NCI-H146 treated with DMSO at 0.1 percent for 48 hours (cell line): ENCODE measurements around the gene RYR3.

ENCODE experiments used
- DNase-seq: peaks from one replicate; lab custom pipeline; 2025; ENCODE audit not compliant: unreplicated experiment; lab: John Stamatoyannopoulos, UW

Gene RYR3

DNA sequence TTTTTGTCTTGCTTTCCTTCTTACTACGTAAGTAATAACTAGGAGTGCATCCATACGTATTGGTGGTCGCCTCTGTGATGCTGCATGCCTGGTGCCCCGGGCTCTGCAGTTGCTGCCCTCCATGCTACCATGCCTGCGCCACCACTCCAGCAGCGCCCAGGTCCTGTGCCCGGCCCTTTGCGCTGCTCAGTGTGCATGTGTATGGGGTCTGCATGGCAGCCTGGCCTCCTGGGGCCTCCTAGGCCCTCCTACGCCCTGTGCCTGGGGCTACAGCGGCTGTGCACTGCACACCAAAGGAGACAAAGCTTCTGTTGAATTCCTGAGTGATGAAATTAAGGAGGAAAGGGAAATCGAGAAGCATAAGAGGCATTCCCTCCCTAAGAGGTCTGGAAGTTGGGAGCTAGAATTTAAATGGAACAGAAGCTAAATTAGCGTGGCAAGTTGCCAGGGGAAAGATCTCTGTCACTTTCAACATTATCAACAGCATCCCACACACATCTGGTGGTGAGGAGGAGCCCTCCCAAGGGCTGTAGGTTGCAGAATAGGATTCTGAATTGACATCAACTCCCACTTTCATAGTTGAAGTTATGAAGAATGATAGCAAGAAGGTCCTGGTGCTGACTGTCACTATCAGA is 382.5 kb downstream of the RYR3 start:
- no peak for DNase-seq

DNA sequence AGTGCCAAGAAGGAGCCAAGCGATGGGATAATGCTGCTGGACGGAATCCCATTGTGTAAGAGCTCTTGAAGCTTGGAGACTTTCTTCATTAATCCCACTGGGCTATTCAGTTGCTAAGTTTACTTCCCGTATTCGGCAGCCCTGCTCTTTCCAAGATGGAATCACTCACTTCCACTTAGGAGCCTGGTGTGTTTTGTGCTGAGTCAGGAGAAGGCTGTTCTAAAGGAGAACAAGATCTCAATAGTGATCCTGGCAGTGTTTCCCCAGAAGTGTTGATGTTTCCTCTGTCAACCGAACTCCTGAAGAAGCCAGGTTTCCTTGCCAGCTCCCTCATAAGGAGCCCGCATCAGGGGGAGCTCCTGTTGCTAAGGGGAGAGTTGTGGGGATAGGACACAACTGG is 387.4 kb downstream of the RYR3 start:
- no peak for DNase-seq

DNA sequence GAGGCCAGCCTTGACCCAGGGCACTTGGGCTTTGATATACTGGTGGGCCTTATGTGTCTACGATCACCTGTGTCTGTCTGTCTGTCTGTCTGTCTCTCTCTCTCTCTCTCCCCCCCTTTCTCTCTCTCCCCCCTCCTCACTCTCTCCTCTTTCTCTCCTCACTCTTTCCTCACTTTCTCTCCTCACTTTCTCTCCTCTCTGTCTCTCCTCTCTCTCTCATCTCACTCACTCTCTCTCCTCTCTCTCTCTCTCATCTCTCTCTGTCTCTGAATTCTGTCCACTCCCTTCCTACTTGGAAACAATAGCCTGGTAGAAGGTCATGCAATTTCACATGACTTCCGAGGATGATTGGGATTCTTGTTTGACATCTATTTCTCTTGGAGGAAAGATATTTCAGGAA is 388.4 kb downstream of the RYR3 start:
- no peak for DNase-seq

DNA sequence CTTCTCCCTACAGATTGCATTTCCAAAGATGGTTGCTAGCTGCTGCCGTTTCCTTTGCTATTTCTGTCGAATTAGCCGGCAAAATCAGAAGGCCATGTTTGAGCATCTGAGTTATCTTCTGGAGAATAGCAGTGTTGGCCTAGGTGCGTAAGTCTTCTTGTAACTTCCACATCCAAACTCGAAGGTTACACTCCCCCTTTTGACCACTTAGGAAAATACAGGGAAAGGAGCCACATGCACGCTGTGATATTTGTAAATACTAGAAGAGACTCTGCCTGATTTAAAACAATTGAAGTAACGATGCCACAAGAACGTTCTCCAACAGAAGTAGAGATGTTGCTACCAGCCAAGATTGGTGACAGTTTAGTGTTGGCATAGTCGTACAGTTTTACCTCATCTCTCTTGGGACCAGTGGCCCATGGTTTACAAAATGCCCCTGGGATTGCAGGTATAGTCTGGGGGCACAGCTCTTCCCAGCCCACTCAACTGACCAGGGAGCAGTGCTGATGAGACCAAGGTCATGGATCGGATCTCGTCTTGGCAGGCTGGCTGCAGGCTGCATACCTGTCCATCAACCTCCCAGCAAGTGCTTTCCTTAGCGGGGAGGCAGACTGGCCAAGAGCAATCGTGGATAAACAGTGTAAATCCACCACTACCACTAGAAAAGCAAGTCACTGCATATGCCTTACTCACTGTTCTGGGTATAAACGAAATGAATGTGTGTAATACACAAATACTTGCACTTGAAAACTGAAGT is 389.1 kb downstream of the RYR3 start:
- DNase-seq: no peak

DNA sequence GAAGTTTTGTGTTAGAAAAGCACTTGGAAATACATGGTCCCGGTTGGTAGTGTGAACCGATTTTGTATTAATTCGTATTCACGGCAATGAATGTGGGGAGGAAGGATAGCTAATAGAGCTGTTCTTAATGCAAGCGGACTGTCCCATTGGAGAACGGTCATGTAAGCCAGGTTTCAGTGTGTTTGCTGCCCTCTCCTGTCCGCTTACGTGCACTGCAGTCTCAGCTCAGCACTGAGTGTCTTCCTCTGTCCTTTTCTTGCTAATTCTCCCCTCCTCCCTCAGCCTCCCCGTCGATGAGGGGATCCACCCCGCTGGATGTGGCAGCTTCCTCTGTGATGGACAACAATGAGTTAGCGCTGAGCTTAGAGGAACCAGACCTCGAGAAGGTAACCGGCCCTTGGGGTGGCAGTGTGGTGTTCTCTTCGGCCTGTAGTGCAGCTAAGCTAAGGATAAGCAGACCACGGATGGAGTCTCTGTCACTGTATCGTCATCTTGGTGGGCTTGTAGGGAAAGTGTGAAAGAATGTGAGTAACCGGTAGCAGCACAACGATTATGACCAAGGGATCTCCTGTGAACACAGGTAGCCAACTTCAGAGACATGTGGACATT is 390.0 kb downstream of the RYR3 start:
- peak; percentile 0 for DNase-seq

DNA sequence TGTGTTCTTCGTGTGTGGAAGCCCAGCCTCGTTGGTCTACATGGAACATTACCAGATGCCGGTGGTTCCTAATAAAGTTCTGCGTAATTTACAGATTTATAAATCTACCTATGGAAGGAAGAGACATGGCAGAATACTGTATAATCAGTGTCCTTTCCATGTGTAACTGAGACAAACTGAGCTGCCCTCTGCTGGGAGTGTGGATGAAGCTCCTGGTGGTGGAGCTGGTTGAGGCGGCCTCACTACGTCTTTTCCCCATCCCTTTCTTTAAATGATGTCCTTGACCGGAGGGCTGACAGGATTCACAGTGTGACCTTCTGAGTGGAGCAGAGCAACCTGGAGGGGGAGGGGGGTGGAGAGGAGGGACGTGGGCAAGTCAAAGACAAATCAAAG is 390.5 kb downstream of the RYR3 start:
- no peak for DNase-seq

DNA sequence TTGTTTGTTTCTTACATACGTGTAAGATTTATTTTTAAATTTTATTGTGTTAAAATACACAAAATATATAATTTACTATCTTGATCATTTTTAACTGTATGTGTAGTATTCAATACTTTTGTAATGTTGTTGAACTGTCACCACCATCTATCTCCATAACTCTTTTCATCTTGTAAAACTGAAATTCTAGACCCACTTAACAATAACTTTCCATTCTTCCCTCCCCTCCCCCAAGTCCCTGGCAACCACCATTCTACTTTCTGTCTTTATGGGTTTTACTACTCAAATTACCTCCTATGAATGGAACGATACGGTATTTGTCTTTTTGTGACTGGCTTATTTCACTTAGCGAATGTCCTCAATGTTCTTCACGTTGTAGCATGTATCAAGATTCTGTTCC is 395.4 kb downstream of the RYR3 start:
- no peak for DNase-seq

DNA sequence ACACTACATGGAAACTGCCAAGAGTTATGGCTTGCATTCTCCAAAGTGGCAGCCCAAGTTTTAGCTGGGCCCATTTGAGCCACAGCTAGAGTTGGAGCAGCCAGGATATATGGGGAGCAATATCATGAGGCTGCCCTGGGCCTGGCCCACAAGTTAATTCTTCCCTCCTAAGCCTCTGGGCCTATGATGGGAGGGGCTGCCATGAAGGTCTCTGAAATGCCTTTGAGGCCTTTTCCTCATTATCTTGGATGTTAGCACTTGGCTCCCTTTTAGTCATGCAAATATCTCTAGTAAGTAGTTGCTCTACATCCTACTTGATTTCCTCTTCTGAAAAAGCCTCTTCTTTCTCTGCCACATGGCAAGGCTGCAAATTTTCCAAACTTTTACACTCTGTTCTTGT is 400.0 kb downstream of the RYR3 start:
- DNase-seq: no peak

DNA sequence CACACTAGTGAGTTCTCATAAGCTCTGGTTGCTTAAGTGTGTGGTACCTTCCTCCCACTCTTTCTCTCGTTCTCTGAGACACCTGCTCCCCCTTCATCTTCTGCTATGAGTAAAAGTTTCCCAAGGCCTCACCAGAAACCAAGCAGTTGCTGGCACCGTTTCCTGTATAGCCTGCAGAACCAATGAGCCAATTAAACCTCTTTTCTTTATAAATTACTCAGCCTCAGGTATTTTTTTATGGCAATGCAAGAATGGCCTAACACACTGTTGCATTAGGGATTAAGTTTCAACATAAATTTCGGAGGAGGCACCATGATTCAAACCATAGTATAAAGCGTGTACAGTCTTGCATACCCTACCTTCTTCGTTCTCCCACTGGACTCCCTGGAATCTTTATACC is 405.3 kb downstream of the RYR3 start:
- no peak for DNase-seq

DNA sequence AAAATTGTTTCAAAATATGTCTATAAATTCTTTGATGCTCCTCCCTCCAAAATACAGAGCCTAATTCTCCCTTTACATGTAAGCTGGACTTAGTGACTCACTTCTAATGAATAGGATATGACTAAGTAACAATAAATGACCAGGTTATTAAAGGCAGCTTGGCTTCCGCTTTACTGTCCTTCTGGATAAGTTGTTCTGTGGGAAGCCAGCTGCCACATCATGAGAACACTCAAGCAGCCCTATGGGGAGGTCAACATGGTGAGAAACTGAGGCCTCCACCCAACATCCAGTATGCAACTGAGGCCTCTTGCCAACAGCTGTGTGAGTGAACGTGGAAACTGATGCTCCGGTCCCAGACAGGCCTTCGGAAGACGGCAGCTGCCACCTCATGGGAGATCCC is 410.2 kb downstream of the RYR3 start:
- no peak for DNase-seq

DNA sequence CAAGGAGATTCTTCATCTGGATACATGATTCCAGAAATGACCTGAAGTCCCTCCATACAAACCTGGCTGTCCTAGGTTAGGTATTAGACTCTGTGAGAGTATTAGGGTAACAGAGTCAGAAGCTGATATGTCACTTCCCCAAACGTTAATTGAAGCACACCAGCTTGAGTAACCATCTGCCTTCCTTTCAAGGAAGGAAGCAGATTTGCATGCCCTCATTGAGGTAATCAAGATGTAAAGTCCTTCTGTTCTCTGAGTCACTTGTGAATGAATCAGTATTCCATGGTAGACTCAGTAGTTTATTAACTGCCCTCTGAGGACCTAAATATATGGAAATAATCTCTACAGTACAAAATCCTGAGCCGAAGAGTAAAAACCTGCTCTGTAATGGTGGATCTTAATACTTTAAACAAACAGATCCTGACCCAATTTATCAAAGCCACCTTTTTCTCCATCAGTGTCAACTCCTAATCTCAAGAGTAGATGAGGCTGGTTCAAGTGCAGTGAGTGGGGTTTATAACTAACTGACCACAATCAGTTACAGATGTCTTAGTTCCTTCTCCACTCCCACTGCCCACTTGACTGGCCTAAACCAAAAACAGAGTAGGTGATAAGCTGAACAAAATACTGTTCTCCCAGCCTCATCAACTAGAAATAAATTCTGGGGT is 411.4 kb downstream of the RYR3 start:
- DNase-seq: no peak

DNA sequence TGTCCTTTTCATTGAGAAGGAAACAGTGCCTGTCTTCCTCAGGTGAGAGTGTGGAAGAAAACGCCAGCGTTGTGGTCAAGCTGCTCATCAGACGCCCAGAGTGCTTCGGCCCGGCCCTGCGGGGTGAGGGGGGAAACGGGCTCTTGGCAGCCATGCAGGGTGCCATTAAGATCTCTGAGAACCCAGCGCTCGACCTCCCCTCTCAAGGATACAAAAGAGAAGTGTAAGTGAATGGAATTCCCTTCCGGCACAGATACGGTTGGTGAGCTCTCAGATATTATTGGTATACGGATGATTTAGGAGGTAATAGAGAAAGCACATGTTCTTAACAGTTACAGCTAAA is 411.9 kb downstream of the RYR3 start:
- no peak for DNase-seq

DNA sequence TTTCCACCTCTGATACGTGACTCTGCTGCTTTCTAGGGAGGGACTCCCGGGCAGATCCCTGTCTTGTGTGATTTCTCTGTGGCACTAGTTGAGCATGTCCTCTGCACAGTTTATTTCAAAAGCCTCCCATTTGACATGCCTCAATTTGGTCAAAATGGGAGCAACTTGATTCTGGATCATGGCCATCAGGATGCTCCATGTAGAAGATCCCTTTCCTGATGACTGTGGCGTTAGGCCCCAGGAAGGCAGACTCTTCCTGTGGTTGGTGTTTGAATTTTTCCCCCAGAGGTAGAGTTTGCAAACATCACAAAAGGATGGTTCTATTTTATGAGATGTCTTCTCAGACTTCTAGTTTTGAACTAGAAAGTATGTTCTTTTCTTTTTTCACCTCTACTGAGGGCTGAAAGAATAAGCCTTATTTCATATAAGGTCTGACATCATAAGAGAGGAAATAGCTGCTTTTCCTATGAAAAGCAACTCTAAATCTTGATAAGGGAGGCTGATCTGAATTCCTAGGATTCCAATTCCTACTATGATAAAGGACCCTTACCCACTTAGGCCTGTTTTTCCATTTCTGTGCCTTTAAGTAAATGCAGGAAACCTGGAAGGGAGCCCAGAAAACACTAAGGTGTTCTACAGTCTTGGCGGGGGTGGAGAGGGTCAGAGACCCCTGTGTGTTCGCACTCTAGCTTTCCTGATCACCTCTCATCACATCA is 413.7 kb downstream of the RYR3 start:
- DNase-seq: no peak

DNA sequence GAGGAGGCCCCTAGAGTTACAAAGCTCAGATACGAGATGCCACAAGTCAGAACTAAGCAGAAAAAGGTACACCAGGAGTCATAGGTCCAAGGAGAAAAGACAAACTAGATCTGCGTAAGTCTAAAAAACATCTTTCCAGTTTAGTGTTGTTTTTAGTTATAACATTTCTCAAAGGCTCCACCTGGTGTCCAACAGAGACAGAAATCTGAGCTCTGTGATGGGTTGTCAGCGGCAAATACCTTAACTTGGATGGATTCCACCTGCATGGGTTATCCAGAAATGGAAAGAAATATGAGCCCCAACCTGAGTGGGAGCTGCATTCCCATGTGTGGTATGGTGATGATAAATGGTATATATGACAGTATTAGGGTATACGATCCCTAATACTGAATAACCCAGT is 418.9 kb downstream of the RYR3 start:
- DNase-seq: no peak

DNA sequence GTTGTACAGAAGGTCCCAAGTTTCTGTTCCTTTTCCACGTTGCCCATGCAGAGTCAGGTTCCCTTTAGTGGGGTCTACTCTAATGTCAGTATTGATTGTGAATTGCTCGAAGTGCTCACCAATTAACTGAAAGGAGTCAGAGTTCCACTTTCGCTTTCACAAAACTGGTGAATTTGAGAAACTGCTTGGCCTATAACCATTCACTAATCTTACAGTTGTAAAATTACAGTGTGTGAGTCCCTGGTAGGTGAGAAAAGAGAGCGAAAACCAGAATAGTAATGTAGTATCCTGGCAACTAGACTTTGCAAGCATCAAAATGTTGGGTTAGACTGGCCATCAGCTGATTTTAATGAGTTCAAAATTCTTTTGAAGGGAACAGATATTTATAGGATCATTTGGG is 420.0 kb downstream of the RYR3 start:
- no peak for DNase-seq

DNA sequence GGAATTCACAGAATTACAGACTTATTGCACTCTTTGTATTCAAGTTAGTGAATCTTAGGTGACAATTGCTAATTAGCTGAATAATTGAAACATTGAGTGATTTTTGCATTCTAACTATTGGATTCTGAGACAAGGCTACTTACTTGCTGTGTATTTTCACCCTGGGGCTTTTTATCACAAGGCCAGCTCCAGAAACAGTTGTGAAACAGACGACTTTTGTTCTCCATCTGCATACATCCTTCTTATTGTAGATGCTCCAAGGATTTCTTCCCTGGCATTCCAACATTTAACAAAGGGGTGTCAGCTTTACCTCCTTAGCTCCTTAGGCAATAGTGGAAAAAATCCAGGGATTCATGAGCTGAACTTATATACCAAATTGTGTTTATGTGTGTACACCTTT is 424.4 kb downstream of the RYR3 start:
- DNase-seq: no peak

DNA sequence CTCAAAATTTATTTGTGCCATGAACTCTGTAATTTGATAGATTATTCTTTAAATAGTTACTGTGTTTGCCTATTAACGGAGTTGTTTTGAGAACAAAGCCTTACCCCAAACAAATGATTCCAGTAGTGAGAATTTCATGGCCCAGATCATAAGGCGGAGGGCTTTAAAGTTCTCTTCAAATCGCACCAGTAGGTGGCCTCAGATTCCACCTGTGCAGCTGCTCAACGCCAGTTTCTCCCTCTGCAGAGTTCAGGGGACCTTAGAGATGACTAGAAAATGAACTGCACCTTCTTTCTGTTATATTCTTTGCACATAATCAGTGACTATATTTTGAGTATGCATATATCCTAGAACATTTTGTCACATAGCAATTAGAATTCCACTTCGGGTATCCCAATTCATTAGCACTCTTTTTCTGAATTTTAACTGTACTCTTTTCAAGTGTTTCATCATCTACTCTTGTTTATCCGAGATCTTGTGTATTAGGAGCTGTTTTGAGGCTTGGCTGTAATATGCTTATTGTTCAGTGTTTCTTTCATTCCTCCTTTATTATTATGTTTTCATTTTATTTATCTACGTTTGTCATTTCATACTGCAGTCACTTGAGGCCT is 425.0 kb downstream of the RYR3 start:
- peak; percentile 4 for DNase-seq

DNA sequence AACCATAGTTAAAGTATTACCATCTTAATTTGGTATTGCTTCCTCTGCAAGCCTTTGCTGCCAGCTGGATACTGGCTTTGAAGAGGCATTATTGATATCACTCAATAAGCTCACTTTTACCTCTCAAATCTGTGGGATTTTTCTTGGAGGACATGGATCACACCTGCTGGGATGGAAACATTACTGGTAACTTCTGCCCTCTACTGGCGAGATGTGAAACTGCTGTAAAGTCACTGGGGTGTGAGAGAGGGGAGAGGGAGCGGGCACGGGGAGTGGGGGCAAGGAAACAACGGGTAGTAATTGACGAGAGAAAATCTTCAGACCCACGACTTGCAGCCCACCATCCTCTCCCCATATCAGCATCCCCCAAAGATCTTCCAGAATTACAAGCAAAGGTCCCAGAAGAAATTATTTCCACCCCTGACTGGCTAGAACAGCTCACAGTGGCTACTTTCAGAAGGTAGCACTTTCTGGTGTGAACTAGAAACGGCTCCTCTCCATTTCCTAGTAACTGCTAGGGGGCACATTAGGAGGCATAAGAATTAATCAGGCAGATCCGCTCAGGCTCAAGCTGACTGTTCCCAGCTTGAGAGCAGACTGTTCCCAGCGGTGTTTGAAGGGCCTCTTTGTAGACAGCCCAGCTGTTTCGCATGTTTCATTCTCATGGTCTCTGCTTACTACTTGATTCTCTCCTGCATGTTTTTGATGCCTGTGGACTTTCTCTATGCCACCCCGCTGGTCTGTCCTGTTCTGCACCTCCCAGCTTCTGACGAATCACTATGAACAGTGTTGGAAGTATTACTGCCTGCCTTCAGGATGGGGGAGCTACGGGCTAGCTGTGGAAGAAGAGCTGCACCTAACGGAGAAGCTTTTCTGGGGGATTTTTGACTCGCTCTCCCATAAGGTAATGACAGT is 427.2 kb downstream of the RYR3 start:
- peak; percentile 0 for DNase-seq

DNA sequence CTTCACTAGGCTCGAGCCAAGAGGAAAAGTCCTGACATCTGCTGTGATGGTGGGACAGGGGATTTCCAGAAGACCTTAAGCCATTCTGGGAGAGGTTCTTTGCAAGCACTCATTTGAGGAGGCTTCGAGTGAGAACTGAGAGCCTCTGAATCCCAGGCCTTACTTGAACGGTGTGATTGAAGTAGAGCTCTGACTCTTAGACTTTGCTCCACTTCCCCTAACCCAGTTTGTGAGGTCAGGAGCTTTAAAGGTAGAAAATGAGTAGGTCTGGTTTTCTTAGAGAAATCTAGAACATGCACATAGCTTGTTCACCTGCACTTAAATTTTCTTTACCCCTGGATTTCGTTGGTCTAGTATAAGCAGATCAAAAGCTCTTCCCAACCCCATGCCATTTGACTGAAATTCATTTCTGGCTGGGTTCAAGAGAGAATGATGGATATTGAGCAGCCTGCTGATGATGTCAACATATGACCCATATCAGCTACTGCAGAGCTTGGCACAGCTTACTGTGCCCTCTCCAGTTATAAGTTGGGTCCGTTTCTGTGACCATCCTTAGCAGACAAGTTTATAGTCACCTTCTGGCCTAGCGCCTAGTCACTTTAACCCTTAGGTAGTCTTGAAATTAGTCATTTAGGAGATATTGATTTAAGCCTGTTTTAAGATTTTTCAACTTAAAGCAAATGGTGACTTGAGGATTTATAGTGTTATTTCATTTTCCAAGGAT is 428.3 kb downstream of the RYR3 start:
- no peak for DNase-seq
